Epidermal melanocyte (primary cell): Measurements from ENCODE around the gene GRB2.

Experiments
- DNase-seq: peaks from one replicate; pipeline ENCODE4 v3.0.0; 2011; ENCODE audit warnings: low spot score; ENCODE audit not compliant: insufficient read length

Gene GRB2

GRCh38 chr17:75414488-75414887 is 9.0 kb upstream of the GRB2 start:
- no peak for DNase-seq

DNA sequence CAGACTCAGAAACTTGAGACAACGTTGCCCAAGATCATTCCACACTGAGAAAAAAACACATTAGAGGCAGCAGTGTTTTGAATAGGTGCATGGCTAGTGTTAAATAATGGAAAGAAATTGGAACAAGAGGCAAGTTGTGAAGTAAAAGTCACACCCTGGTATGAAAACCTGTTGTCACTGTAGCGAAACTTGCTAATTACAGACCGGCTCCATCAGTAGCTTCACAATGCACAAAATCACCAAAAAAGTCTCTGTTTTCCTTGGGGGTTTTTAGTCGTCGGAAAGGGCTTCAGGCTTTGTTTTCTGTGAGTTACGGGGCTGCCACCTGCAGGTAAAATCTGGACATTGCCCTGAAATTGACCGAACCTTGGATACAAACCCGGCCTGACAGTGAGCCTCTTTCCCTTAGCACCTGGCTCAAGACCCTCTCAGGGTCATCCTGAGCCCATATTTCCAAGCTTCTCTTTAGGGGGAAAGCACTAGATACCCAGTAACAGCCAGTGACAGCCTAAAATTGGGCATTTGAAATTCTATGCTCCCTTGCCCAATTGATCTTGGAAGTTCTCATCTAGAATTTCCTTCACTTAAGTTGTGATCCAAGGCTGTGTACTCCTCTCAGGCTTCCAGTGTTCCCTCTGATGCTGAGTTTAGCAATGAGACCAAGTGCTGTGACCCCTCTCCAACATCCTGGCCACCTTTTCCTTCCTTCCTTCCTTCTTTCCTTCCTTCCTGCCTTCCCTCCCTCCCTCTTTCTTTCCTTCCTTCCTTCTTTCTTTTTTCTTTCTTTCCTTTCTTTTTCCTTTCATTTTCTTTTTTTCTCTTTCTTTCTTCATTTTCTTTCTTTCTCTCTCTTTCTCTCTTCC is 7.2 kb upstream of the GRB2 start:
- DNase-seq = no peak

DNA sequence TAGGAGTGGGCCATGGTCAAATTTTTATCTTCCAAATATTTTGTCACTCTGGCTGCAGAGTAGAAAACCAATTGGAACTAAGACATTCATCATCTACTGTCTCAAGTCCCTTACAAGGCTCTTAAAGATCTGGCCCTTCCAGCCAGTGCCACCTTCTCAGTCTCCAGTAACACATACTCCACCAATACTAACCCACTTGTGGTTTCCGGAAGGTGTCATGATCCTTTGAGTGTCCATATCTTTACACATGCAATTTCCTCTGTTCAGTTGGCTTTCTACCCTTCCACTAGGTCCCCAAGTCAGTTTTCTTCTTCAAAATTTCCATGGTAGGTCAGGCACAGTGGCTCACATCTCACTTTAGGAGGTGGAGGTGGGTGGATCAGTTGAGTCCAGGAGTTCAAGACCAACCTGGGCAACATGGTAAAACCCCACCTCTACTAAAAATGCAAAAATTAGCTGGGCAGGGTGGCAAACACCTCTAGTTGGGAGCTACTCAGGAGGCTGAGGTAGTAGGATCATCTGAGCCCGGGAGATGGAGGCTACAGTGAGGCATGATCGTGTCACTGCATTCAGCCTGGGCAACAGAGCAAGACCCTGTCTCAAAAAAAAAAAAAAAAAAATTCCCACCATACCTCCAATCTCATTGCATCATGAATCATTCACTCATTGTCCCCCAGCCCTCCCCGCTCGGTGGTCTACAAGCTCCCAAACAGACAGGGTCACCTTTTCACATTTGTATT is 6.0 kb upstream of the GRB2 start:
- no peak for DNase-seq

GRCh38 chr17:75410141-75410540 is 4.7 kb upstream of the GRB2 start:
- no peak for DNase-seq

DNA sequence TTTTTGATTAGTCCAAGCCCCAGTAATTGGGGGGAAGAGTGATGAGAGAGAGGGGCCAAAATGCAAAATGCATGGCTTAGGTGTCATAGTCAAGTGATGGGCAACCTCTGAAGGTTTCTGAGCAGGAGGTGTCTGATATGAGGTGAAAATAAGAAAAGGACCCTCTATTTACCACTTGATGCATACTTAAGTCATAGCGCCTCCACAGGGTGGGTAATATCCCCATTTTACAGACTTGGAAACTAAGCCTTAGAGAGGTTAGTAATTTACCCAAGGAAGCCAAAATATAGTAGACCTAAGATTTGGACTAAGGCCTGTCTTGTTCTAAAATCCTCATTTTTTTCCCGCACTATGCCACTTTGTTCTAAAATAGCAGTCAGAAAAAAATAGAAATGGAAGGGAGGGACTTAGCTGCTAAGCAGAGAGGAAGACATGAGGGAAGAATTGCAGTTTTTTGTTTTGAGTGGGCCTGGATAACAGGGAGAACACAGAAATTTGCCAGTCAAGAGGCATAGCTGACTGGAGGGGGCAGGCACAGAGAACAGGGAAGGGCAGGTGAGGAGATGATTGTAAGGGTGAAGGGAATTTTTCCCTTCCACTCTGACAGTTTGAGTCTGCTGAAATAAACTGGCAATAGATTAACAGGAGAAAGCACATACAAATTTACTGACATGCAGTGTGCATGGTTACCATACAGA is 2.3 kb upstream of the GRB2 start:
- DNase-seq = no peak

DNA sequence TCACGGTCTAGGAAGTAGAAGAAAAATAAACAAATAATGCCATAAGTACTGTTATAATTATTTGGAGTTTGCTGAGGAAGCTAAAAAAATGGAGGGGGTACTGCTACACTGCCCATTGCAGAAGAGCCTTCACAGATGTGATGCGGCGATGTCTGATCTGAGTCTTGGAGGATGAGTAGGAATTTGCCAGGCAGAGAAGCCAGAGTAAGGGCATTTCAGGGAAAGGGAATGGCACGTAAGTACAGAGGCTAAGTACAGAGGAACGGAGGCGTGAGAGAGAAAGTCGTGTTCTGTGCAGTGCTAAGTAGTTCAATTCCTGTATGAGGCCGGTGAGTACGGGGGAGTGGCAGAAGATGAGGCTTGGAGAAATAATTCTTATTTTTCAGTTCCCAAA is 741 bp upstream of the GRB2 start:
- no peak for DNase-seq

- no peak for DNase-seq
These were observed 630 bp downstream of the GRB2 start for GRCh38 chr17:75404731-75405364.

GRCh38 chr17:75404223-75404730 is 1.2 kb downstream of the GRB2 start:
- DNase-seq = peak; percentile 55

- no peak for DNase-seq
These were observed 2.3 kb downstream of the GRB2 start for GRCh38 chr17:75403131-75403530.

DNA sequence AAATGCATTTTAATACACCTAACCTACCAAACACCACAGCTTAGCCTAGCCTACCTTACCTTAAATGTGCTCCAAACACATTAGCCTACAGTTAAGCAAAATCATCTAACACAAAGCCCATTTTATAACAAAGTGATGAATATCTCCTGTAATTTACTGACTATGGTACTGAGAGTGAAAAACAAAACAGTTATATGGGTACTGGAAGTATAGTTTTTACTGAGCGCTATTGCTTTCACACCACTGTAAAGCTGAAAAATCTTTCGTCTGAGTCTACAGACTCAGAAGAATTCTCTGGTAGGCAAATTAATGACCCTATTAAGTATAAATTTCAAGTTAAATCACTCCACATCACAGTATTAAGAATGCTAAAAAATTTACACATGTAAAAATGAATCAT is 3.5 kb downstream of the GRB2 start:
- DNase-seq = no peak

- DNase-seq = no peak
These were observed 5.0 kb downstream of the GRB2 start for GRCh38 chr17:75400326-75400939.

DNA sequence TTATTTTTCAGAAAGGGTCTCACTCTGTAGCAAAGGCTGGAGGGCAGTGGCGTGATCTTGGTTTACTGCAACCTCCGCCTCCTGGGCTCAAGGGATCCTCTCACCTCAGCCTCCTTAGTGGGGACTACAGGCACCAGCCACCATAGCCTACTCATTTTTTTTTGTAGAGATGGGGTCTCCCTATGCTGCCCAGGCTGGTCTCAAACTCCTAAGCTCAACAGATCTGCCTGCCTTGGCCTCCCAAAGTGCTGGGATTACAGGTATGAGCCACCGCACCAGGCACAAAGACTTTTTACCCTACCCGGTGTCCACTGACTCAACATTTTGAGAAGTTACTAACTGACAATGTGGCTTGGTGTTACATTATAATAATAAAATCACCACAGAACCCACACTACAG is 7.2 kb downstream of the GRB2 start:
- no peak for DNase-seq

- DNase-seq = no peak
These were observed 8.3 kb downstream of the GRB2 start for GRCh38 chr17:75397217-75397616.

- DNase-seq = no peak
These were observed 8.7 kb downstream of the GRB2 start for GRCh38 chr17:75396796-75397195.

DNA sequence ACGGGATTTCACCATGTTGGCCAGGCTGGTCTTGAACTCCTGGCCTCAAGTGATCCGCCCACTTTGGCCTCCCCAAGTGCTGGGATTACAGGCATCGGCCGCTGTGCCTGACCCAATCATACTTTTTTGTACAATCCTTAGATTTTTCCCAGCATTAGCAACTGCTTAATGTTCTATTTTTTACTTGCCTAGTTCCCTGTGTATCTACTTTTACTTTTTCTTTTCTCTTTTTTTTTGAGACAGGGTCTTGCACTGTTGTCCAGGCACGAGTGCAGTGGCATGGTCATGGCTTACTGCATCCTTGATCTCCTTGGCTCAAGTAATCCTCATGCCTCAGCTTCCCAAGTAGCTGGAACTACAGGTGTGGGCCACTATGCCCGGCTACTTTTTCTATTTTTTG is 9.5 kb downstream of the GRB2 start:
- no peak for DNase-seq

DNA sequence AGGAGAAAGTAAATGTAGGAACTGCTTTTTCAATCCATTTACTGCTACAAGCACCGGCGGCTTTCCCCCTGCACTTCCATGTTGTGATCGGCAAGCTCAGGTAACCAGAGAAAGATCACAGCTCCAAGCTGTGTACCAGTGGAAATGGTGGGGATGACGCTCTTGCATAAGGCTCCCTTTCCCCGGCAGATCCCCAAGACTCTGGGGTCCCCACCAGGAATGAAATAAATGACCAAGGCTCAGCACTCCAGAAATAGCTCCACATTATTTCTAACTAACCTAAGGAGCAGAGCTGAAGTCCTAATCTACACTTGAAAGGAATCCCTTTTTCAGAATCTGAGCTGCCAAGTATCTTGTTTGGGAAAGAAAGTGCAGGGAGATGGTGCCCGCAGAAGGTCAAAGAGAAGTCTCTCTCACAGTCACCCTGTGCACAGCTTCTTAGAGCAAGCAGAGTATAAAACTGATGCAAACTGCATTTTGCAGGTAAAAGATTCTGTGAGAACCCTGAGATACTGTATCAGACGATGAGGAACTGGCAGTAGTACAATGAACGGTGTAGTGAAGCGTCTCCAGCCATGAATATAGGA is 11.1 kb downstream of the GRB2 start:
- no peak for DNase-seq

GRCh38 chr17:75393523-75394331 is 11.8 kb downstream of the GRB2 start:
- DNase-seq = peak; percentile 92

DNA sequence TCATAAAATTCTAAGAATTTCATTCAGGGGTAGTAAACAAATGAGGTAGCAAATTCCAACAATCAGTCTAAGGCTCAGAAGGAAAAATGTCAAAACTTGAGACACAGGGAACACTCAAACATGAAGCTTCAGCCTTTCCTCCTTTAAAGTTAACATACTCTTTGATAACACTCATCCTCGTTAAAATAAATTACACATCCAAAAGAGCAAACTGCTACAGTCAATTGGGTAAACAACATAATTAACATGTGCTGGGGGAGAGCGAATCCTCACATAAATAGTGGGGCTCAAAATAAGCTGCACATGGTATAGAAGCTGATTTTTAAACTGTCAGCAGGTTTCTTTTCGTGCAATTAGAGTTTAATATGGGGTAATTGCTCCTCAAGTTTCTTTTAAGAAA is 12.9 kb downstream of the GRB2 start:
- no peak for DNase-seq

DNA sequence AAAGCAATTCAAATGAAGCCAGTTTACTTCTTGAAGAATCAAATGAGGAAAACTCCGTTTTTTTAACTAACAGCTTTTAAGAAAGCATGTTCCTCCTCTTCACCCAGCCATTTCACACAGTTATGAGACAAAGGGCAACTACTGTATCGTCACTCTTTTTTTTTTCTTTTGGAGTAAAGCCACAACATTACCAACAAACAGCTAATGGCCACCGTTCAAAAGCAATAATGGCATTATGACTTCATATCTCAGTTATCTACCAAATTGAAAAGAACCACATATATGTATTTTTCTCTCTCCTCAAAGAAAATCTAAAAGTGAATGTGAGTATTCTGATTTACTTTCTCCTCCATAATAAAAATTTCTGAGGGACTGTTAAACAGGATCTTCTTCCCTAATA is 14.5 kb downstream of the GRB2 start:
- no peak for DNase-seq

- no peak for DNase-seq
These were observed 16.9 kb downstream of the GRB2 start for GRCh38 chr17:75388476-75389030.
